SU-DHL-6 (cell line): ENCODE measurements around the gene GXYLT2.

ENCODE experiments used
- EZH2phosphoT487 ChIP-seq: fragments of 200-600 bp; sonication (generic), shearing (Covaris generic); conservative IDR thresholded peaks from 2 replicates; pipeline ENCODE4 v1.6.1; 2018; ENCODE audit warnings: mild to moderate bottlenecking, antibody characterized with exemption, low read length, moderate library complexity, mixed read lengths
- TF ChIP-seq, protein P1 (sequence below): fragments of 200-600 bp; sonication (generic); IDR thresholded peaks from one replicate; pipeline ENCODE4 v1.5.1; 2017; ENCODE audit warnings: antibody characterized with exemption, mild to moderate bottlenecking, low read length, moderate library complexity; ENCODE audit not compliant: insufficient read depth, poor library complexity, severe bottlenecking

DNA sequence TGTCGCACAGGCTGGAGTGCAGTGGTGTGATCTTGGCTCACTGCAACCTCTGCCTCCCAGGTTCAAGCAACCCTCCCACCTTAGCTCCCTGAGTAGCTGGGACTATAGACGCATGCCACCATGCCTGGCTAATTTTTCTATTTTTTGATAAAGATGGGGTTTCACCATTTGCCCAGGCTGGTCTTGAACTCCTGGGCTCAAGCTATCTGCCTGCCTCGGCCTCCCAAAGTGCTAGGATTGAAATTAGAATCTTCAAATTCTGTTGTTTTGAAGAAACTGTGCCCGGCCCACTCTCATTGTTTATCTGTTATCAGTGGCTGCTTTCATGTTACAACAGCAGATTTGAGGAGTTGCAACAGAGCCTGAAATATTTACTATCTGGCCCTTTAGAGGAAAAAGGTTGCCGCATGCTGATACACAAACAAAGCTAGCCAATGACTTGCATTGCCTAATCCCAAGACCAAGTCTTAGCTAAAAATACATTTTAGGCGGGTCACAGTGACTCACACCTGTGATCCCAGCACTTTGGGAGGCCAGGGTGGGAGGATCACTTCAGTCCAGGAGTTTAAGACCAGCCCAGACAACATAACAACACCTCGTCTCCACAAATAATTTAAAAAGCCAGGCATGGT is 65.6 kb downstream of the GXYLT2 start:
- TF ChIP-seq, protein P1, sequence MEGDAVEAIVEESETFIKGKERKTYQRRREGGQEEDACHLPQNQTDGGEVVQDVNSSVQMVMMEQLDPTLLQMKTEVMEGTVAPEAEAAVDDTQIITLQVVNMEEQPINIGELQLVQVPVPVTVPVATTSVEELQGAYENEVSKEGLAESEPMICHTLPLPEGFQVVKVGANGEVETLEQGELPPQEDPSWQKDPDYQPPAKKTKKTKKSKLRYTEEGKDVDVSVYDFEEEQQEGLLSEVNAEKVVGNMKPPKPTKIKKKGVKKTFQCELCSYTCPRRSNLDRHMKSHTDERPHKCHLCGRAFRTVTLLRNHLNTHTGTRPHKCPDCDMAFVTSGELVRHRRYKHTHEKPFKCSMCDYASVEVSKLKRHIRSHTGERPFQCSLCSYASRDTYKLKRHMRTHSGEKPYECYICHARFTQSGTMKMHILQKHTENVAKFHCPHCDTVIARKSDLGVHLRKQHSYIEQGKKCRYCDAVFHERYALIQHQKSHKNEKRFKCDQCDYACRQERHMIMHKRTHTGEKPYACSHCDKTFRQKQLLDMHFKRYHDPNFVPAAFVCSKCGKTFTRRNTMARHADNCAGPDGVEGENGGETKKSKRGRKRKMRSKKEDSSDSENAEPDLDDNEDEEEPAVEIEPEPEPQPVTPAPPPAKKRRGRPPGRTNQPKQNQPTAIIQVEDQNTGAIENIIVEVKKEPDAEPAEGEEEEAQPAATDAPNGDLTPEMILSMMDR, result no peak
- TF ChIP-seq EZH2phosphoT487, result no peak
